NCI-H2029 treated with DMSO at 0.1 percent for 48 hours (cell line): ENCODE results near the gene NR2F6.
"Not testable (repeated sequence)": the region's sequence is repeated elsewhere in the genome, so short reads cannot be mapped to it uniquely, and the experiment has no call there.

Experiments used
- DNase-seq: peaks from one replicate; lab custom pipeline; 2025; lab: John Stamatoyannopoulos, UW

Gene NR2F6

GRCh38 chr19:17245535-17245984 is at the start of gene NR2F6:
Gene NR2F6 (minus strand): TSS chr19:17245919. CDS start chr19:17245220, 699 bp downstream.
- DNase-seq: no peak

GRCh38 chr19:17294051-17294891 is 48.6 kb upstream of the NR2F6 start:
- no peak for DNase-seq

- DNase-seq: no peak
These were observed 47.9 kb upstream of the NR2F6 start for GRCh38 chr19:17293605-17294004.

- DNase-seq: no peak
These were observed 46.8 kb upstream of the NR2F6 start for GRCh38 chr19:17292301-17293074.

- DNase-seq: no peak
These were observed 43.8 kb upstream of the NR2F6 start for GRCh38 chr19:17289489-17289888.

- DNase-seq: no peak
These were observed 41.0 kb upstream of the NR2F6 start for GRCh38 chr19:17286752-17287151.

GRCh38 chr19:17286263-17286662 is 40.5 kb upstream of the NR2F6 start:
- DNase-seq: no peak

- no peak for DNase-seq
These were observed 39.9 kb upstream of the NR2F6 start for GRCh38 chr19:17285415-17286135.

GRCh38 chr19:17283504-17283996 is 37.8 kb upstream of the NR2F6 start:
- DNase-seq: no peak

GRCh38 chr19:17282488-17283125 is 36.9 kb upstream of the NR2F6 start:
- peak; percentile 43 for DNase-seq

GRCh38 chr19:17281391-17282304 is 35.9 kb upstream of the NR2F6 start, which contains the start of gene ANKLE1:
Gene ANKLE1 (plus strand): TSS chr19:17281901. CDS start chr19:17281921, 20 bp downstream.
- no peak for DNase-seq

- DNase-seq: no peak
These were observed 33.7 kb upstream of the NR2F6 start for GRCh38 chr19:17279436-17279835.

GRCh38 chr19:17275441-17276175 is 29.9 kb upstream of the NR2F6 start:
- no peak for DNase-seq

GRCh38 chr19:17274892-17275291 is 29.2 kb upstream of the NR2F6 start:
- not testable (repeated sequence) for DNase-seq

GRCh38 chr19:17268754-17269153 is 23.0 kb upstream of the NR2F6 start:
- DNase-seq: no peak

- peak; percentile 100 for DNase-seq
These were observed 21.5 kb upstream of the NR2F6 start, which contains the start of gene BABAM1 for GRCh38 chr19:17266975-17267788. Gene BABAM1 (plus strand): TSS chr19:17267443. CDS start chr19:17268807, 1,364 bp downstream.

GRCh38 chr19:17266589-17266974 is 20.9 kb upstream of the NR2F6 start:
- DNase-seq: no peak

GRCh38 chr19:17266026-17266425 is 20.3 kb upstream of the NR2F6 start:
- no peak for DNase-seq

GRCh38 chr19:17264641-17264979 is 18.9 kb upstream of the NR2F6 start, which contains the start of gene USHBP1:
Gene USHBP1 (minus strand): TSS chr19:17264745. CDS start chr19:17264299, 446 bp downstream.
- no peak for DNase-seq
